GM12875 (cell line): ENCODE data around the gene MAP1S.
"Not testable (repeated sequence)": the region's sequence is repeated elsewhere in the genome, so short reads cannot be mapped to it uniquely, and the experiment has no call there.

Experiments
- H3K4me3 ChIP-seq: one replicate; pipeline ENCODE4 v1.5.1; 2011; ENCODE audit warnings: low read depth, low read length, control low read depth
- TF ChIP-seq, protein P1 (sequence below): IDR thresholded peaks from 2 replicates; pipeline ENCODE4 v1.5.1; 2011; ENCODE audit warnings: low read depth, mild to moderate bottlenecking, control low read depth, inconsistent platforms, low read length, moderate library complexity, borderline replicate concordance; ENCODE audit not compliant: insufficient read depth

MAP1S gene

DNA sequence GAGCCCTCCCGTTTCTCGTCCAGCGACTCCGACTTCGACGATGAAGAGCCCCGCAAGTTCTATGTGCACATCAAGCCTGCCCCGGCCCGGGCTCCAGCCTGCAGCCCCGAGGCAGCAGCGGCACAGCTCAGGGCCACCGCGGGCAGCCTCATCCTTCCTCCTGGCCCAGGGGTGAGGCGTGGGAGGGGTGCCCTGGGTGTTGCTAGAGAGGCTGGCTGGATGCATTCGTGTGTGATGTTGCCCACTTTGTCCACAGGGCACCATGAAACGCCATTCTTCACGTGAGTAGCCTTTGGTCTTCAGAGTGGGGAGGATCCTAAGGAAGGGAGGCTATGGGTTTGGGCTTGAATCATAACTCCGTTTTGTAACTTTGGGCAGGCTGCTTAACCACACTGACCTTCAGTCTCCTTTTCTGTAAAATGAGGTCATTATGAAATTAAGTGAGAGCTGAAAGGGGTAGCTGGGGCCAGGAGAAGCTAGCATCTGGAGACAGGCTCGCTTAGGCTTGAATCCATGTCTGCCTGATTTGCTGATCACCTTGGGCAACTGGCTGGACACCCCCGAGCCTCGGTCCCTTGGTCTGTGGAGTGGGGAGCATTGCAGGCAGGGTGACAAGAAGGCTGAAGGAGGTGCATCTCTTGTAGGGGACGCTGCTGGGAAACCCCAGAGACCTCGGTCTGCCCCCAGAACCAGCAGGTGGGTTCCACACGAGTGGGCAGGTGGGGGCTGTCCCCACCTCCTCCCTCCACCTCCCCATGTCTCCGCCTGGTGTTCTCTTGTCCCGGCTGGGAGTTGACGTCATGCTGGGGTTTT, 56.9 kb downstream of the MAP1S start:
- TF ChIP-seq, protein P1, sequence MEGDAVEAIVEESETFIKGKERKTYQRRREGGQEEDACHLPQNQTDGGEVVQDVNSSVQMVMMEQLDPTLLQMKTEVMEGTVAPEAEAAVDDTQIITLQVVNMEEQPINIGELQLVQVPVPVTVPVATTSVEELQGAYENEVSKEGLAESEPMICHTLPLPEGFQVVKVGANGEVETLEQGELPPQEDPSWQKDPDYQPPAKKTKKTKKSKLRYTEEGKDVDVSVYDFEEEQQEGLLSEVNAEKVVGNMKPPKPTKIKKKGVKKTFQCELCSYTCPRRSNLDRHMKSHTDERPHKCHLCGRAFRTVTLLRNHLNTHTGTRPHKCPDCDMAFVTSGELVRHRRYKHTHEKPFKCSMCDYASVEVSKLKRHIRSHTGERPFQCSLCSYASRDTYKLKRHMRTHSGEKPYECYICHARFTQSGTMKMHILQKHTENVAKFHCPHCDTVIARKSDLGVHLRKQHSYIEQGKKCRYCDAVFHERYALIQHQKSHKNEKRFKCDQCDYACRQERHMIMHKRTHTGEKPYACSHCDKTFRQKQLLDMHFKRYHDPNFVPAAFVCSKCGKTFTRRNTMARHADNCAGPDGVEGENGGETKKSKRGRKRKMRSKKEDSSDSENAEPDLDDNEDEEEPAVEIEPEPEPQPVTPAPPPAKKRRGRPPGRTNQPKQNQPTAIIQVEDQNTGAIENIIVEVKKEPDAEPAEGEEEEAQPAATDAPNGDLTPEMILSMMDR, result no peak
- H3K4me3 ChIP-seq, result no peak overlapping the region

DNA sequence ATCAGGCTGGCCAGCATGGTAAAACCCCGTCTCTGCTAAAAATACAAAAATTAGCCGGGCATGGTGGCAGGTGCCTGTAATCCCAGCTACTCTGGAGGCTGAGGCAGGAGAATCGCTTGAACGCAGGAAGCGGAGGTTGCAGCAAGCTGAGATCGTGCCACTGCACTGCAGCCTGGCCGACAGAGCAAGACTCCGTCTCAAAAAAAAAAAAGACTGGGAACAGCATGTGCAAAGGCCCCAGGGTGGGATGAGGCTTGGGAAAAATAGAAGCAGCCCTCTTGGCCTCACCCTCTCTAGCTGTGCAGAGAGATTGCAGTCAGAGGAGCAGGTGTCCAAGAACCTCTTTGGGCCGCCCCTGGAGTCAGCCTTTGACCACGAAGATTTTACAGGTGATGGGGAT, 58.6 kb downstream of the MAP1S start:
- H3K4me3 ChIP-seq, result not testable (repeated sequence)

DNA sequence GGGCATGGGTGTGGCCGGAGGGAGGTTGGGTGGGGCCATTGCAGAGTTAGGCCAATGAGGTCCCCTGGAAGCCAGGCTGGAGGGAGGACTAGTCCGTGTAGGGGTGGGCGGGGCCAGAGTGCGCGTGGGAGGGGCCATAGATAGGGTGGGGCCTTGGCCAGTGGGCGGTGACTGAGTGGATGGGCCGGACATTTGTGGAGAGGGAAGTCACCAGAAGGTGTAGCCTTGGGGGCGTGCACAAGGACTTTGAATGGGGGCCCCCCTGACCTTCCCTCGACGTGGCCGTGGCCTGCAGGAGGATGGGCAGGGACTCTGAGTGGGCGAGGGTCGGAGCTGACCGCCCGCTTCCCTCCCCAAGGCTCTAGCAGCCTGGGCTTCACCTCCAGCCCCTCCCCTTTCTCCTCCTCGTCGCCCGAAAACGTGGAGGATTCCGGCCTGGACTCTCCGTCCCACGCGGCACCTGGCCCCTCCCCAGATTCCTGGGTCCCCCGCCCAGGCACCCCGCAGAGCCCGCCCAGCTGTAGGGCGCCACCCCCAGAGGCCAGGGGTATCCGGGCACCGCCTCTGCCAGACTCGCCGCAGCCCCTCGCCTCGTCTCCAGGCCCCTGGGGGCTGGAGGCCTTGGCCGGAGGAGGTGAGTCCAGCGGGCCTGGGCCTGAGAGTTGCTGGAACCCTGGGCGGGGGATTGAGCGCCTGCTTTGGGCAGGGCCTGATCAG, 59.1 kb downstream of the MAP1S start:
- no peak overlapping the region for H3K4me3 ChIP-seq

DNA sequence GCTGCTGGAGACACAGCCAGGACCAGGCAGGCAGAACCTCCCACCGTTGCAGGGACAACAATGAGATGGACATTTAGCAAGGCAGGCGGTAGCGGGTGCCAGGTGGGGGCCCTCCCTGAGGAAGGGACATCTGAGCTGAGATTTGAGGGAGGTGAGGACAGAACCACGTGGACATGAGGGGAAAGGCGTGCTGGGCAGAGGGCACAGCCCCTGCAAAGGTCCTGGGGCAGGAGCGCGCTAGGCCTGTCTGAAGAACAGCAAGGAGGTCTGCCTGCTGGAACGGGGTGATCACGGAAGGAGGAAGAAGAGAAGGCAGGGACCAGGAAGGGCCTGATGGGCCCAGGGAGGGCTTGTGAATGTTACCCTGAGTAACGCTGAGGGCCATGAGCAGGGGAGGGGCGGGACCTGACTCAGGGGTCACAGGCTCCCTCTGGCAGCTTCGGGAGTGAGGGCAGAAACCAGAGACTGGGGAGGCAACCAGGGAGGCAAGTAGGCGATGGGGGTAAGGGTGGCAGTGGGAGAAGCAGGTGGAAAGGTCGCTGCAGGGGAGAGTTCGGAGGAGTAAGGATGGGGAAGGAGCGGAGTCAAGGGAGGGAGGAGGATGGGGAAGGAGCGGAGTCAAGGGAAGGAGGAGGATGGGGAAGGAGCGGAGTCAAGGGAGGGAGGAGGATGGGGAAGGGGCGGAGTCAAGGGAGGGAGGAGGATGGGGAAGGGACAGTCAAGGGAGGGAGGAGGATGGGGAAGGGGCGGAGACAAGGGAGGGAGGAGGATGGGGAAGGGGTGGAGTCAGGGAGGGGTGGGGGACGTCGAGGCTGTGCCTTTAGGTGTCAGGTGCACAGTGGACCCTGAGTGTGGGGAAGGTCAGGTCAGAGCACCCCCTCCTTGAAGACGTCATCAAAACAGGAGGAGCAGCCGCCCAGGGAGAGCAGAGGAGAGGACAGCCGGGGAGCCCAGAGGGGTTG, 60.0 kb downstream of the MAP1S start:
- no peak overlapping the region for H3K4me3 ChIP-seq
- TF ChIP-seq, protein P1, result no peak

More for the DNA sequence above, 59.1 kb downstream of the MAP1S start:
- TF ChIP-seq, protein P1, result no peak

DNA sequence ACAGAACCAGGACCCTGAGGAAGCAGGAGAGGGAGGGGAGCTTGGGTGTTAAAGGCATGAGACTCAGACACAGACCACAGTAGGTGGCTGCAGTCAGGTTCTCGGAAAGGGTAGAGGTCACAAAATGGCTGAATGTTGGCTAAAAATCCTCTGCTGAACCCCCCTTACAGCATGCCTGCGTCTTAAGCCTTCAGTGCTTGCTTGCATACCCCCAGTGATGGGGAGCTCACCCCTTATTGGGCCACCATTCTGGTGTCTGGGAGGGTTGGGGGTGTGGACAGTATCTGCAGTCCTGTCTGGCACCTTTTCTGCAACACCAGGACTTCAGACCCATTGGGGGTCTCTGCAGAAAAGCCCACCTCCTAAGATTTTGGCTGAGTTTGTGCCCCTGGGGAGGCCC, 61.5 kb downstream of the MAP1S start:
- TF ChIP-seq, protein P1, result no peak
- no peak overlapping the region for H3K4me3 ChIP-seq

DNA sequence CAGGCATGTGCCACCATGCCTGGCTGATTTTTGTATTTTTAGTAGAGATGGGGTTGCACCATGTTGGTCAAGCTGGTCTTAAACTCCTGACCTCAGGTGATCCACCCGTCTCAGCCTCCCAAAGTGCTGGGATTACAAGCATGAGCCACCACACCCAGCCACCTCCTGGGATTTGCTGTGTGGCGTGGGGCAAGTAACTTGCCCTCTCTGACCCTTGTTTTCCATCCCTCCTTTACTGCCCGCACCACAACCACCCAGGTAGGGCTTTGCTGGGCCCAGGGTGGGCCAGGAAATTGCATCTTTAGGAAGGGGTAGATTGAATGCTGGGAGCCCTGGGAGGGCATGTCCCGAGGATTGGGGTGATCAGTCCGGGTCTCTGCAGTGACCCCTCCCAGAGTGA, 64.4 kb downstream of the MAP1S start:
- not testable (repeated sequence) for H3K4me3 ChIP-seq
